Activated T-cell treated with anti-CD3 and anti-CD28 coated beads for 4 hours (primary cell): ENCODE results near the gene NR5A2.
A peak's percentile ranks its signal among the peaks of the same experiment; 100 is the strongest.

ENCODE experiments used
- DNase-seq: peaks from one replicate; pipeline ENCODE4 v3.0.0-alpha.2; 2020

NR5A2 gene

GRCh38 chr1:200207711-200208126 is 180.2 kb downstream of the NR5A2 start:
- no peak for DNase-seq

DNA sequence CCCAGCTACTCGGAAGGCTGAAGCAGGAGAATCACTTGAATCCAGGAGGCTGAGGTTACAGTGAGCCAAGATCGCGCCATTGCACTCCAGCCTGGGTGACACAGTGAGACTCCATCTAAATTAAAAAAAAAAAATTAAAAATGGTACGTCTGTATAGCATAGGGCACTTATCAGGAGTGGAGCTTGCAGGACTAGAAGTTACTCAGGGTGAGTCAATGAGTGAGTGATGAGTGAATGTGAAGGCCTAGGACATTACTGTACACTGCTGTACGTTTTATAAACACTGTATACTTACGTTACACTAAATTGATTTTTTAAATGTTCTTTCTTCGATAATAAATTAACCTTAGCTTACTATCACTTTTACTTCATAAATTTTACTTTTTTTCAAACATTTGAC is 183.6 kb downstream of the NR5A2 start:
- DNase-seq: no peak

- DNase-seq: no peak
Measured at GRCh38 chr1:200213392-200213791, 185.9 kb downstream of the NR5A2 start.

GRCh38 chr1:200213921-200214320 is 186.4 kb downstream of the NR5A2 start:
- DNase-seq: no peak

DNA sequence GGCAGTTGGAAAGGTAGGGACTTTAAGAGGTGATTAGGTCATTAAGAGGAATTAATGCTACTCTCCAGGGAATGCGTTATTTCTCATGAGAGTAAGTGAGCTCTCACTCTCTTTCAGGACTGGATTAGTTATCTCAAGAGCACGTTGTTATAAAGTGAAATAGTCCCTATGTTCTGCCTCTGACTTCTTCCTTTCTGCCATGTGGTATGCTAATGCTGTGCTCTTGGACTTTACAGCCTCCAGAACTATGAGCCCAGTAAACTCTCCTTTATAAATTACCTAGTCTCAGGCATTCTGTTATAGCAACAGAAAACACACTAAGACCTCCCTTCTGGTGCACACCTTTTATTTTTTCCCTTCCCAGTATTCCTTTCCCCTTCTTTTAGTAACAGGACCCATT is 187.8 kb downstream of the NR5A2 start:
- no peak for DNase-seq

- DNase-seq: no peak
Measured at GRCh38 chr1:200217703-200218102, 190.2 kb downstream of the NR5A2 start.

DNA sequence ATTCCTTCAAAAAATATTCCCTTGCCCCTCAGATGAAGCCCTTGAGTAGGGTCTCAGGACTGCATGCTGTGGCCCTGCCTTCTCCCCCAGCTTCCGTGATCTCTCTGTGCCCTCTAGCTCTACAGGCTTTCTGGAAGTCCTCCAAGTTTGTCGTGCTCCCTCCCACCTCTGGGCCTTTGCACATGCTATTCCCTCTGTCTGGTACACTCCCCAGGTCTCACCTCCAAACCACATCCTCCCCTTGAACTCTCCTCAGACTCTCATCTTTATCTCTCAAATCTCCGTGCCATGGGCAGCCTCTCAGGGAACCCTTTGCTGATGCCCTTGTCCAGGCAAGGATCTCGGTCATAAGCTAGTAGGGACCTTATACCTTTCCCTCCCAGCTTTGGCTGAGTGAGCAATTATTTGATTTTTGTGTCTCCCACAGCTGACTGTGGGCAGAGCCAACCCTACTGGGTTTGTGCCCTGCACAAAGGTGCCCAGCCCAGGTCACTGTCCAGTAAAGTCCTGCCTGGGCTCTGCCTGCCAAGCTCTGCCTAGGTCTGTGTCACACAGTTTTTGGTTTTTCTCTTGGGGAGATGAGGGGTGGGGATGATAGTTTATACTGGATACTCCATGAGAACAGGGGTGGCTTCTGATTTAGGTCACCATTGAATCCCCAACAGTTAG is 194.2 kb downstream of the NR5A2 start:
- DNase-seq: no peak

GRCh38 chr1:200223207-200223606 is 195.7 kb downstream of the NR5A2 start:
- no peak for DNase-seq

DNA sequence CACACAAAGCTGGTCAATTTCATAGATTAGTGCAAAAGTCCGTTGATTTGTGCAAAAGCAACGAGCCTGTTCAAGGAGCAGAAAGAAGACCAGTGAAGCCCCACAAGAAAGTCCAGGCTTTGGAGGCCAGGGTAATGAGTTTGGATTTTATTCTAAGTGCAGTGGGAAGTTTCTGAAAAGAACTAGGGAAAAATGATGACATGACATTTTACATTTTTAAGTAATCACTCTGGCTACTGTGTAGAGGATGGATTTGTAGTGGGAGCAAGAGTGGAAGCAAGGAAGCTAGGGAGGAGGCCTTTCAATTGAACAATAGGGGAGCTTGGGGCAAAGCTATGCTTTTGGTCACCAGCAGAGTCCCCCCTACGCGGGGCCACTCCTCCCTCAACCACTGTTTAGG is 196.1 kb downstream of the NR5A2 start:
- no peak for DNase-seq

DNA sequence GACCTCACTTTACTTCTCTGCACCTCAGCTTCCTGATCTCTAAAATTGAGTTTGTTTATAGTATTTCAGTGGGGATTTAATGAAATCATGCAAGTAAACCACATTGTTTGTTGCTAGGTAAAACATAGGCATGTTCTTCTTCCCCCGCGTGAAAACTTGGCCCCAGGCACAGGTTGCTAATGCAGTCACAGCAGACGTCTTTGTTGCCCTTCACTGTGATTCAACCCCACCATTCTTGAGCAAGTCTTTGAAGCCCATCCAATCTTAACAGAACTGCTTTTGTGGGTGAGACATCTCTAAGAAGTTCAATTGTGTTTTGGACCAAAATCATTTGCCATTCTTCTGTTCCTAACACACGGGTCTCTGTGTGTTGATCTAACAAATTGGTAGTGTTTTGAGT is 196.8 kb downstream of the NR5A2 start:
- DNase-seq: no peak

- DNase-seq: peak; percentile 17
Measured at GRCh38 chr1:200226268-200226968, 198.9 kb downstream of the NR5A2 start.

DNA sequence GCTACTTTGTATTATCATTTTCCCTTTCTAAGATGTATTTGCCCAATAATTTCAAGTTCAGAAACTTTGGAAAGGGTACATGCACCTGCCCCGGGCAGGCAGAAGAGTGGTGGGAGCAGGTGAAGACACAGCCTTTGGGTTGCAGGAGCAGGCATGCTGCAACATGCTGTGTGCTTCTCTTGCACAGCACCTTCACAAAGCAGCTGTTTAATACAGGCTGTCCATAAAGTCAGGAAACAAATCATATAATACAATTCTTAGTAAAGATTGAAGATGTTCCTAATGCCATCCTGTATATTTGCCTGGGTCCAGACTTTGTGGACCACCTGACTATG is 199.4 kb downstream of the NR5A2 start:
- no peak for DNase-seq
